HepG2 (cell line): ENCODE results near the gene ZMYND10. TPM values are rescaled to one million over a fixed set of nuclear protein-coding genes. Genes with fewer than 3 reads are reported as not detected.
A peak's percentile ranks its signal among the peaks of the same experiment; 100 is the strongest.

Source experiments
- SAP130 ChIP-seq: IDR thresholded peaks from 2 replicates; pipeline ENCODE4 v1.6.1; 2016; ENCODE audit warnings: low read depth
- SMARCC2 ChIP-seq: fragments of 450-650 bp; IDR thresholded peaks from 2 replicates; pipeline ENCODE4 v1.6.1; 2017; ENCODE audit warnings: antibody characterized with exemption, mild to moderate bottlenecking
- TRAFD1 ChIP-seq: sonication (generic); formaldehyde crosslinking; IDR thresholded peaks from 2 replicates; pipeline ENCODE4 v1.5.1; 2020; ENCODE audit warnings: missing genetic modification reagents, mild to moderate bottlenecking, borderline replicate concordance
- ZNF646 ChIP-seq: sonication (generic); formaldehyde crosslinking; IDR thresholded peaks from 2 replicates; pipeline ENCODE4 v1.9.0; 2021; ENCODE audit warnings: mild to moderate bottlenecking, missing genetic modification reagents
- ZNF788 ChIP-seq: sonication (generic); formaldehyde crosslinking; IDR thresholded peaks from 2 replicates; pipeline ENCODE4 v1.5.0; 2020; ENCODE audit warnings: mild to moderate bottlenecking, missing genetic modification reagents, borderline replicate concordance
- polyA plus RNA-seq, 8 experiments: library from polyadenylated mRNA; depleted of rRNA in 3 of 8; stranded (reverse) in 7 of 8; unstranded in 1 of 8; fragments of >200 nt; fragmentation: Illumina TruSeq in 4 of 8; extraction: Trizol in 4 of 8; gene quantifications; 2 replicates each; pipeline versions ENCODE4 v1.2.1 to v1.2.3, GENCODE V29; 2011 to 2016; ENCODE audit warnings: low read depth in 4 of 8, missing spikeins in 1 of 8, mixed read lengths in 1 of 8; ENCODE audit not compliant: insufficient read depth in 1 of 8
- total RNA-seq, 5 experiments: library from RNA; depleted of rRNA; stranded (reverse); fragments of >200 nt; fragmentation: Illumina TruSeq; extraction: Trizol; gene quantifications; 2 replicates each; pipeline ENCODE4 v1.2.3, GENCODE V29; 2016; ENCODE audit warnings: low read depth in 1 of 5

The ZMYND10 gene
- total and polyA plus RNA-seq, 2 of the 13 experiments (the other 11 are each of a cell fraction or from before 2014, with no cell fraction given): 0.60 to 0.74 TPM

GRCh38 chr3:50320853-50321335 lies 24.6 kb downstream of the ZMYND10 start (continued):
- no peak for TF ChIP-seq TRAFD1 (CRISPR knock-in tag)
- 0 out of 2 replicates have a peak, but pooled peaks have one; percentile 38 for TF ChIP-seq ZNF788 (CRISPR knock-in tag)
- peak; percentile 89 for TF ChIP-seq SAP130 (CRISPR knock-in tag)
- TF ChIP-seq ZNF646 (CRISPR knock-in tag): no peak
- no peak for TF ChIP-seq SMARCC2
